Endodermal cell (in vitro differentiated cells): ENCODE data around the gene BARHL2. TPM values are rescaled to one million over a fixed set of nuclear protein-coding genes. Genes with fewer than 3 reads are reported as not detected.

Experiments
- DNase-seq: peaks from one replicate; pipeline ENCODE4 v3.0.0-alpha.2; 2017
- H3K27ac ChIP-seq: 2 replicates; pipeline ENCODE4 v1.5.1; 2013; ENCODE audit warnings: mild to moderate bottlenecking, low read depth, low read length, moderate library complexity
- H3K27me3 ChIP-seq: 2 replicates; pipeline ENCODE4 v1.6.1; 2013; ENCODE audit warnings: mild to moderate bottlenecking, low read length, moderate library complexity; ENCODE audit not compliant: insufficient read depth, control insufficient read depth, poor library complexity, severe bottlenecking
- H3K36me3 ChIP-seq: 2 replicates; pipeline ENCODE4 v1.7.0; 2013; ENCODE audit warnings: mild to moderate bottlenecking, low read length, moderate library complexity; ENCODE audit not compliant: control insufficient read depth, insufficient read depth
- H3K4me1 ChIP-seq: one replicate; pipeline ENCODE4 v1.7.0; 2013; ENCODE audit warnings: low read length; ENCODE audit not compliant: control insufficient read depth, insufficient read depth
- H3K4me3 ChIP-seq: 2 replicates; pipeline ENCODE4 v1.5.1; 2013; ENCODE audit warnings: mild to moderate bottlenecking, low read length, moderate library complexity
- H3K9ac ChIP-seq: 2 replicates; pipeline ENCODE4 v1.6.1; 2013; ENCODE audit warnings: mild to moderate bottlenecking, low read length, moderate library complexity; ENCODE audit not compliant: poor library complexity, severe bottlenecking; ENCODE audit errors: extremely low read depth
- H3K9me3 ChIP-seq: 2 replicates; pipeline ENCODE4 v1.6.1; 2013; ENCODE audit warnings: mild to moderate bottlenecking, low read length, moderate library complexity; ENCODE audit not compliant: control insufficient read depth
- H3K27ac Mint-ChIP-seq: 2 replicates; pipeline ENCODE4 v1.8.0; 2020; ENCODE audit warnings: mixed read lengths
- H3K27me3 Mint-ChIP-seq: 2 replicates; pipeline ENCODE4 v1.8.0; 2021; ENCODE audit warnings: mild to moderate bottlenecking, mixed read lengths; ENCODE audit not compliant: insufficient read depth
- H3K36me3 Mint-ChIP-seq: 2 replicates; pipeline ENCODE4 v1.8.0; 2020; ENCODE audit warnings: low read depth, mixed read lengths
- H3K4me1 Mint-ChIP-seq: 2 replicates; pipeline ENCODE4 v1.8.0; 2020; ENCODE audit warnings: mixed read lengths
- H3K4me3 Mint-ChIP-seq: 2 replicates; pipeline ENCODE4 v1.8.0; 2020; ENCODE audit warnings: mild to moderate bottlenecking, moderate library complexity, mixed read lengths
- H3K9me3 Mint-ChIP-seq: 2 replicates; pipeline ENCODE4 v1.8.0; 2020; ENCODE audit warnings: mild to moderate bottlenecking, mixed read lengths
- WGBS, 2 experiments: methylation state at CpG; one replicate each; pipeline versions ENCODE4 v1.1.5 to v1.1.7; 2013; ENCODE audit warnings: missing lambda C conversion rate in 2 of 2, mixed read lengths in 1 of 2; ENCODE audit not compliant: insufficient coverage in 1 of 2, insufficient read length in 1 of 2; 5-methylcytosine and 5-hydroxymethylcytosine counted together
- total RNA-seq, 2 donors: library from RNA; stranded (reverse); fragmentation: NEBNext Ultra II Directional in 1 of 2; extraction: Animal tissue kit (Norgen Biotek cat#: 25700) in 1 of 2; gene quantifications; 2 replicates in 1 of 2; 3 replicates in 1 of 2; pipeline ENCODE4 v1.2.1, GENCODE V29; 2021
- TF ChIP-seq, protein P1 (sequence below): fragments of 200-600 bp; sonication (generic); conservative IDR thresholded peaks from 2 replicates; pipeline ENCODE4 v1.5.0; 2021; ENCODE audit warnings: antibody characterized with exemption, mild to moderate bottlenecking

The BARHL2 gene
- total RNA-seq, 2 donors from 2014 or later, result not detected

DNA sequence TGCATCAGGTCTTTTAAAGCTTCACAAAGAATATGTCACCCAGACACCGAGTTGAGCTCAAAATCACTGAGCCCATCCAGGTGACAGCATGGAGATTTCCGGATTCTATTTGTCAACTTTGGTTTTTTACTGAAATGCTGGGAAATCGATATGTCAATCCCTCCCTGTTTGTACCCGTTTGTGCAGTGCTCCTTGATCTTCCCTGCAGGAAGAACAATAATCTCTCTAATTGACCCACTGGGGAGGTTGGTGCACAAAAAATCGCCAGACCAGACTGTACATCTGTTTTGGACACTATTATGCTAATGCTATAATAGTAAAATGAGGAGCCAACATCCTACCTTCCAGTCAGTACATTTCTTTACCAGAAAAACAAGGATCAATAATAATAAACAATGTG lies 1.8 kb downstream of the BARHL2 start:
- Histone ChIP-seq H3K4me1 (peaks cover 20% of the 10 kb centered on the region), H3K4me3 (no peak overlapping the region), H3K9ac (no peak overlapping the region), H3K27ac (no peak overlapping the region), H3K36me3 (no peaks in the 10 kb centered on the region), H3K27me3 (peaks cover 99% of the 10 kb centered on the region), H3K9me3 (no peaks in the 10 kb centered on the region)
- peaks cover 98% of the 10 kb centered on the region for H3K27me3 Mint-ChIP-seq
- no peak overlapping the region for H3K4me3 Mint-ChIP-seq
- H3K27ac Mint-ChIP-seq, result no peak overlapping the region
- TF ChIP-seq, protein P1, sequence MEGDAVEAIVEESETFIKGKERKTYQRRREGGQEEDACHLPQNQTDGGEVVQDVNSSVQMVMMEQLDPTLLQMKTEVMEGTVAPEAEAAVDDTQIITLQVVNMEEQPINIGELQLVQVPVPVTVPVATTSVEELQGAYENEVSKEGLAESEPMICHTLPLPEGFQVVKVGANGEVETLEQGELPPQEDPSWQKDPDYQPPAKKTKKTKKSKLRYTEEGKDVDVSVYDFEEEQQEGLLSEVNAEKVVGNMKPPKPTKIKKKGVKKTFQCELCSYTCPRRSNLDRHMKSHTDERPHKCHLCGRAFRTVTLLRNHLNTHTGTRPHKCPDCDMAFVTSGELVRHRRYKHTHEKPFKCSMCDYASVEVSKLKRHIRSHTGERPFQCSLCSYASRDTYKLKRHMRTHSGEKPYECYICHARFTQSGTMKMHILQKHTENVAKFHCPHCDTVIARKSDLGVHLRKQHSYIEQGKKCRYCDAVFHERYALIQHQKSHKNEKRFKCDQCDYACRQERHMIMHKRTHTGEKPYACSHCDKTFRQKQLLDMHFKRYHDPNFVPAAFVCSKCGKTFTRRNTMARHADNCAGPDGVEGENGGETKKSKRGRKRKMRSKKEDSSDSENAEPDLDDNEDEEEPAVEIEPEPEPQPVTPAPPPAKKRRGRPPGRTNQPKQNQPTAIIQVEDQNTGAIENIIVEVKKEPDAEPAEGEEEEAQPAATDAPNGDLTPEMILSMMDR, result no peak
- peaks cover 2% of the 10 kb centered on the region for H3K9me3 Mint-ChIP-seq
- DNase-seq, result no peak
- no peaks in the 10 kb centered on the region for H3K36me3 Mint-ChIP-seq
- H3K4me1 Mint-ChIP-seq, result peaks cover 43% of the 10 kb centered on the region
- WGBS, 2 experiments, result 17 to 18% methylated on average over 4 to 5 of the region's 5 CpGs

DNA sequence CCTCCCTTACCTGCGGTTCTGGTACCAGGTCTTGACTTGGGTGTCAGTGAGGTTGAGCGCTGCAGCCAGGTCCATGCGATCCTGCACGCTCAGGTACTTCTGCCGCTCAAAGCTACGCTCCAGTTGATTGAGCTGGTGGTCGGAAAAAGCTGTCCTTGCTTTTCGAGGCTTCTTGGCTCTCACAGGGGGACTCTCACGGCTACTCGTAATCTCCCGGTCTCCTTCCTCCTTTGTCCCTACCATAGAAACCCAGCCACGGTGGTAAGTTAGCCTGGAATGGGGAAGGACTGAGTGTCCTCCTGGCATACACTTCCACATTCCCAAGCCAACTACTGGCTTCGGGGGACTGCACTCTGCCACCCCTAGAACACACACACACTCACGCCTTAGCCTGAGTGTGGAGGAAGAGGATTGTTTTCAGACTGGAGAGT lies 2.6 kb downstream of the BARHL2 start:
- H3K4me3 ChIP-seq, result no peak overlapping the region
- DNase-seq, result peak; percentile 66
- 0 to 6% methylated on average over 2 to 13 of the region's 14 CpGs for WGBS, 2 experiments

DNA sequence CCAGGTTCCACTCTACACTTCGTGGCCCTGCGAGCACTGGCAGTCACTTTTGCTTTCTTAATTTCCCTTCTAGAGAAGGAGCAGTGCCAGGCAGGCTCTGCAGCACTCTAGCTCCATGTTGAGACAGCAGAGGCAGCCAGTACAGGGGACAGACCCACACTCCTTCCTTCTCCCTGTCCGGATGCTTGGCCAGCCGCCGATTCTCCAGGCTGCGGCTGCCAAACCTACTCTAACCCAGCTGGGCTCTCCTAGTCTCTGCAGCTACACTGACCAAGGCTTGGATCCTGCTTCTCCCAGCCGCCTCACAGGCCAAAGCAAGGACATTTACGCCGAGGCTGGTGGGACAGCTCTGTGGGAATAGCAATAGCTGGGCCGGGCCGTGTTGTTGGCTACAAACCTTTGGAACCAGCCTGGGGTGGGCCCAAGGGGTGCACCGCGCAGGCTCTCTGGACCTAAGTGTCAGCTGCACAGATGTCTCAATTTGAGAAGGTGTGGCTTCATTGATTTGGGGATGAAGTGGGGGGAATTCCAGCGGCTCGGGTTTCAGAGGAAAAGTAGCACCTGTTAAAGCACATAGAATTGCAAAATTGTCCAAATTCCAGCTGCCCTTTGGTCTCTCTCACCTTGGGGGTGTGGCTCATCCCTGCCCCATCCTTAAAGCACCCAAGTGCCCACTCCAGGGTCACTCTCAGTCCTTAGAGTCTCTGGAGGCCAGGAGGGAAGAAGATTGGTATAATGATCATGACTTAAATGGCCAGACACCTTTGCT lies 3.2 kb downstream of the BARHL2 start:
- Mint-ChIP-seq H3K9me3 (peaks cover 2% of the 10 kb centered on the region), H3K27ac (no peak overlapping the region), H3K36me3 (no peaks in the 10 kb centered on the region), H3K4me3 (peak overlapping the region; percentile 4), H3K27me3 (peaks cover 98% of the 10 kb centered on the region), H3K4me1 (peaks cover 34% of the 10 kb centered on the region)
- no peak overlapping the region for H3K9ac ChIP-seq
- DNase-seq, result peak; percentile 79
- H3K4me3 ChIP-seq, result no peak overlapping the region
- TF ChIP-seq, protein P1, result no peak
- H3K4me1 ChIP-seq, result peaks cover 20% of the 10 kb centered on the region
- H3K27me3 ChIP-seq, result peaks cover 99% of the 10 kb centered on the region
- WGBS, 2 experiments, result 8 to 11% methylated on average over 8 to 15 of the region's 15 CpGs
- H3K27ac ChIP-seq, result no peak overlapping the region
- no peaks in the 10 kb centered on the region for H3K9me3 ChIP-seq
- no peaks in the 10 kb centered on the region for H3K36me3 ChIP-seq

More for the DNA sequence above, 2.6 kb downstream of the BARHL2 start:
- Mint-ChIP-seq H3K9me3 (peaks cover 2% of the 10 kb centered on the region), H3K36me3 (no peaks in the 10 kb centered on the region), H3K27ac (no peak overlapping the region), H3K27me3 (peaks cover 98% of the 10 kb centered on the region), H3K4me3 (no peak overlapping the region), H3K4me1 (peaks cover 39% of the 10 kb centered on the region)
- Histone ChIP-seq H3K36me3 (no peaks in the 10 kb centered on the region), H3K27me3 (peaks cover 99% of the 10 kb centered on the region), H3K9ac (no peak overlapping the region), H3K9me3 (no peaks in the 10 kb centered on the region), H3K4me1 (peaks cover 20% of the 10 kb centered on the region), H3K27ac (no peak overlapping the region)
- TF ChIP-seq, protein P1, result no peak
